NOMO-1 treated with DMSO at 0.1 percent for 48 hours (cell line): Measurements from ENCODE around the gene LKAAEAR1.
"Not testable (repeated sequence)": the region's sequence is repeated elsewhere in the genome, so short reads cannot be mapped to it uniquely, and the experiment has no call there.

Source experiments
- DNase-seq: peaks from one replicate; lab custom pipeline; 2025; ENCODE audit not compliant: unreplicated experiment; lab: John Stamatoyannopoulos, UW

Gene LKAAEAR1

DNA sequence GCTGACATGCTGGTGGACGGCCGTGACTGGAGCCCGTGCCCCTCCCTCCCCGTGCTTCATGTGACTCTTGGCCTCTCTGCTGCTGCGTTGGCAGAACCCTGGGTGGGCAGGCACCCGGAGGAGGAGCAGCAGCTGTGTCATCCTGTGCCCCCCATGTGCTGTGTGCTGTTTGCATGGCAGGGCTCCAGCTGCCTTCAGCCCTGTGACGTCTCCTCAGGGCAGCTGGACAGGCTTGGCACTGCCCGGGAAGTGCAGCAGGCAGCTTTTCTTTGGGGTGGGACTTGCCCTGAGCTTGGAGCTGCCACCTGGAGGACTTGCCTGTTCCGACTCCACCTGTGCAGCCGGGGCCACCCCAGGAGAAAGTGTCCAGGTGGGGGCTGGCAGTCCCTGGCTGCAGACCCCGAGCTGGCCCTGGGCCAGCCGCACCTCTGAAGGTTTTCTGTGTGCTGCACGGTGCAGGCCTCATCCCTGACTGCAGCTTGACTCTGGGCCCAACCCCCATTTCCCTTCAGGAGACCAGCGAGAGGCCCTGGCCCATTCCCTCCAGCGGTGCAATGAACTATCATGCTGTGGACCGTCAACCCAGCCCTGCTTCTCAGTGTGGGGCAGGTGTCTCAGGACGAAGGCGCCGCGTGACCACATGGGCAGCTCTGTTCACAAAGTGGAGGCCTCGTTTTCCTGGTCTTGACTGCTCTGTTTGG lies 15.0 kb upstream of the LKAAEAR1 start:
- DNase-seq: no peak

DNA sequence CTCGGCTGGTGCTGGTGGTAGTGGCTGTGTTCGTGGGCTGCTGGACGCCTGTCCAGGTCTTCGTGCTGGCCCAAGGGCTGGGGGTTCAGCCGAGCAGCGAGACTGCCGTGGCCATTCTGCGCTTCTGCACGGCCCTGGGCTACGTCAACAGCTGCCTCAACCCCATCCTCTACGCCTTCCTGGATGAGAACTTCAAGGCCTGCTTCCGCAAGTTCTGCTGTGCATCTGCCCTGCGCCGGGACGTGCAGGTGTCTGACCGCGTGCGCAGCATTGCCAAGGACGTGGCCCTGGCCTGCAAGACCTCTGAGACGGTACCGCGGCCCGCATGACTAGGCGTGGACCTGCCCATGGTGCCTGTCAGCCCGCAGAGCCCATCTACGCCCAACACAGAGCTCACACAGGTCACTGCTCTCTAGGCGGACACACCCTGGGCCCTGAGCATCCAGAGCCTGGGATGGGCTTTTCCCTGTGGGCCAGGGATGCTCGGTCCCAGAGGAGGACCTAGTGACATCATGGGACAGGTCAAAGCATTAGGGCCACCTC lies 14.3 kb upstream of the LKAAEAR1 start:
- no peak for DNase-seq

DNA sequence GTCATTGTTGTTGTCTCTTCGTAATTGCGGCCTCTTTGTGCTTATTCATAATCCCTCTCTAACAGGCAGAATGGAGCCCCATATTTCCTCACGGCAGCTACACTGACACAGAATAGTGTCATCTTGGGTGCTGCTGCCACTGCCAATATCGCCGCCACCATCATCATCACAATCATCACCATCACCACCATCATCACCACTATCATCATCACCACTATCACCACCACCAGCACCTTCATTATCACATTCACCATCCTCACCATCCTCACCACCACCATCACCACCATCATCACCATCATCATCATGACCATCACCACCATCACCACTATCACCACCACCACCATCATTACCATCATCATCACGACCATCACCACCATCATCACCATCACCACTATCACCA lies 12.3 kb upstream of the LKAAEAR1 start:
- DNase-seq: no peak

DNA sequence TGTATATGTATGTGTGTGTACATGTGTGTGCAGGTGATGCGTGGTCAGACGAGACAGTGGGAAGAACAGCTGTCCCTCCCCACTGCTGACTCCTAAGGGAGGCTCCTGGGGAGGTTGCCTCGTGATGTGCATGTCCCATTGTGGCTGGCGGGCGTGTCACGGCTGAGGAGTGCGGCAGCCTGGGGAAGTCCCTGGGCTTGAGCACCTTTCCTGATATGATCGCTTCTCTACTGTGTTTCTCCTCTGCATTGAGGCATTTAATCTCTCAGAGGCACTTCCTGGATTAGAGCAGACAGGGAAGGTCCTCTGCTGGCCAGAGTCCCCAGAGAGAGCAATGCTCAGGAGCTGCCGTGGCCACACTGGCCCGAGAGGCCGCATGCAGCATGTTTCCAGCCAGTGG lies 11.7 kb upstream of the LKAAEAR1 start:
- DNase-seq: no peak

DNA sequence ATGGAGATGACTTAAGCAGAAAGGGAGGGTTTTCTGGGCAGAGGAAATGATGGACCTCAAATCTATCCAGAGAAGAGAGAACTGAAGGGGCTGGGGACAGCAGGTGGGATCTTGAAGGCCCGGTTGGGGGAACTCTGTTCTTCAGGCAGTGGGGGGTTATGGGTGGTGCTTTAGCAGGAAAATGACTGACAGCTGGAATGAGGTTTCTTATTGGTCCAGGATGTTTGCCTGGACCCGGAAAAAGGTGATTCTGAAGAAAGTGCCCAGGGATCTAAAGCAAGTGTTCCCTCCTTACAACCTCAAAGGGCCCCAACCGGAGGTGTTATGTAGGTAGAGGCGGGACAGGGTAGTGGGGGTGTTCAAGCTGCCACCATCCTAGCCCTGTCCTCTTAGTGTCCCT lies 11.3 kb upstream of the LKAAEAR1 start:
- DNase-seq: no peak

DNA sequence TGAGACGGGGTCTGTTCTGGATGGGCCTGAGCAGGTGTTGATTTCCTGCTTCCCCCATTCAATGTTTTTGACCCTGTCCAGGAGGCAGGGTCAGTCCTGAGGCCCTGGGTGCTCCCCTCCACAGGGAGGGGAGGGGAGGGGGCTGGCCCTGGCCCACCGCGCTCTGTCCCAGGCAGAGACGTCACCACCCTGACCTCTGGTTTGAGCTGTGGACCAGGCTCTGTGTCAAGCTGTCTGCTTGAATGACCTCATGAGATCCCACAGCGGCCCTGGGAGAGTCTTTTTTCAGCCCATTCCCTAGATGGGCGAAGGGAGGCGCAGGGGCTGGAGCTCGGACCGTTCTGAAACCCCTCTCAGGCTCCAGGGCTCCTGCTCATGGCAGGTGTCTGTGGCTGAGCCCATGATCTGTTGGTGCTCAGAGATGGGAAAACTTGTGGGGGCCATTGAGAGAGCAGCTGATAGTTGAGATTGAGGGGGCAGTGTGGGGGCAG lies 8.9 kb upstream of the LKAAEAR1 start:
- no peak for DNase-seq

DNA sequence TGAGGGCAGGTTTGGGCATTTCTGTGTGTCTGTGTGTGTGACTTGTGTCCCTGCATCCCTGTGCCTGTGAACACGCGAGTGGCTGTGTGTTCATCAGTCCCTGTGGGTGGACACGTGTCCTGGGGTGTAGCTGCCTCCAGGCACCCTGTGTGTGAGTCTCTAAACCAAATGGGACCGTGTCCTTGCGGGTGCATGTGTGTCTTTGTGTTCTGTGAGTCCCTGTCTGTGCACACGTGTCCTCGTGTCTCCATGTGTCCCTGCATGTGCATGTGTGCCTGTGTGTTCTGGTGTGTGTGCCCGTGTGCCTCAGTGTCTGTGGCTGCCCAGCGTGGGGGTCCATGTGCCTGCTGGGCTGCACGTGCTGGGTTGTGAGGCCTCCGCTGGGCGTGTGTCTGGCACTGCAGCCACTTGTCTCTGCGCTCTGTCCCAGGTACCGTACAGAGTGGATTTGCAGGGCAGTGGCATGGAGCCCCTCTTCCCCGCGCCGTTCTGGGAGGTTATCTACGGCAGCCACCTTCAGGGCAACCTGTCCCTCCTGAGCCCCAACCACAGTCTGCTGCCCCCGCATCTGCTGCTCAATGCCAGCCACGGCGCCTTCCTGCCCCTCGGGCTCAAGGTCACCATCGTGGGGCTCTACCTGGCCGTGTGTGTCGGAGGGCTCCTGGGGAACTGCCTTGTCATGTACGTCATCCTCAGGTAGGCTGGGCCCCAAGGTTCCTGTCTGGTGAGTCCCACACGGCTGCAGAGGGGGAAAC lies 8.2 kb upstream of the LKAAEAR1 start:
- DNase-seq: no peak

DNA sequence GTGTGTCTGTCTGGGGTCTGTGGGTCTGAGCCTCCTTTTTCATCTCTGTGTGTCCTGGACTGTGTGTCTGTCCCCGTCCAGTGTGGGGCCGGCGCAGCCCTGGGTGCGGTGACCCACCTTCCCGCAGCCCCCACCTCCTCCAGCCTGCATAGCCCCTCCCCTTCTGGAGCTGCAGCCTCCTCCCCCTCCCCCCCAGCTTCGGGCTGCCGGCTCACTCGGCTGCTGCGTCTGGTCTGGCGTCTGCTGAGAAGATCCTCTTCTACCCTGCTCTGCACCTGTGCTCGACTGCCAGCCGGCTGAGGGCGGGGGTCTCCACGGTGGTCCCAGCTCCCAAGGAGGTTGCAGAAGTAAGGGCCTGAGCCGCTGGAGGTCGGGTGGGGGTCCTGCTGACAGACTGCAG lies 7.6 kb upstream of the LKAAEAR1 start:
- no peak for DNase-seq

DNA sequence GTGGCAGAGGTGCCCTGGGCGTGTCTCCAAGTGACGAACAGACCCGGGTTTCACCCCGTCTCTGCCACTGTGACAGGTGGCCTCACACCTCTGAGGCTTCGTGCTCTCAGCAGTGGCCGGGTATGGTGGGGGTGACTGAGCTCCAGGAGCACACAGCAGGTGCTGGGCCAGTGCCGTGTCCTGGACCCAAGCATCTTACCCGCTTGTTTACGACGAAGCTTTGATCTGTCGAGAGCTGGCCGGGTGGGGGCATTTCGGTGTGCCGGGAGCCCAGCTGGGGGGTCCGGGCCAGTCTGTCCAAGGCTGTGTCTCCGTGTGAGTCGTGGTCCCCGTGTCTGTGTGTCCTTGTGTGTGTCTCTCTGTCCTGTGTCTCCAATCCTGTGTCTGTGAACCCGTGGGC lies 7.1 kb upstream of the LKAAEAR1 start:
- no peak for DNase-seq

DNA sequence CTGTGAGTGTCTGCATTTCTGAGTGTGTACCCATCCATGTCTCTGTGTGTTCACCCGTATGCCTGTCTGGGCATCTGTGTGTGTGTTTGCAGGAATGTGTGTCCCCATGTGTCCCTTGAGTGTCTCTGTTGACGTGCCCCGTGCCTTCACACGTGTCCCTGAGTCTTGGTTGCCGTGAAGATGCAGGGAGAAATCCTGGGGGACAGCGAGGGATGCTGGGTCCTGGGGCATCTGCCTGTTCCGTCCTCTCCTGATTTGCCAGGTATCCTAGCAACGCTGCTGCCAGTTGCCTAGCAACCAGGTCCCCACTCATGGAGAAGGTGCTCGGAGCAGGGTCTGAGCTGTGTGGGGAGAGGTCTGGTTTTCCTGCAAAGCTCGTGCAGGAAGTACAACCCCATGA lies 6.0 kb upstream of the LKAAEAR1 start:
- DNase-seq: no peak

DNA sequence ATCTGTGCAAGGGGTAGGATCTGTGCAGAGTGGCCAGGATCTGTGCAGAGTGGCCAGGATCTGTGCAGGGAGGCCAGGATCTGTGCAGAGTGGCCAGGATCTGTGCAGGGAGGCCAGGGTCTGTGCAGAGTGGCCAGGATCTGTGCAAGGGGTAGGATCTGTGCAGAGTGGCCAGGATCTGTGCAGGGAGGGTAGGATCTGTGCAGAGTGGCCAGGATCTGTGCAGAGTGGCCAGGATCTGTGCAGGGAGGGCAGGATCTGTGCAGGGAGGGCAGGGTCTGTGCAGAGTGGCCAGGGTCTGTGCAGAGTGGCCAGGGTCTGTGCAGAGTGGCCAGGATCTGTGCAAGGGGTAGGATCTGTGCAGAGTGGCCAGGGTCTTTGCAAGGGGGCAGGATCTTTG lies 4.4 kb upstream of the LKAAEAR1 start:
- not testable (repeated sequence) for DNase-seq

DNA sequence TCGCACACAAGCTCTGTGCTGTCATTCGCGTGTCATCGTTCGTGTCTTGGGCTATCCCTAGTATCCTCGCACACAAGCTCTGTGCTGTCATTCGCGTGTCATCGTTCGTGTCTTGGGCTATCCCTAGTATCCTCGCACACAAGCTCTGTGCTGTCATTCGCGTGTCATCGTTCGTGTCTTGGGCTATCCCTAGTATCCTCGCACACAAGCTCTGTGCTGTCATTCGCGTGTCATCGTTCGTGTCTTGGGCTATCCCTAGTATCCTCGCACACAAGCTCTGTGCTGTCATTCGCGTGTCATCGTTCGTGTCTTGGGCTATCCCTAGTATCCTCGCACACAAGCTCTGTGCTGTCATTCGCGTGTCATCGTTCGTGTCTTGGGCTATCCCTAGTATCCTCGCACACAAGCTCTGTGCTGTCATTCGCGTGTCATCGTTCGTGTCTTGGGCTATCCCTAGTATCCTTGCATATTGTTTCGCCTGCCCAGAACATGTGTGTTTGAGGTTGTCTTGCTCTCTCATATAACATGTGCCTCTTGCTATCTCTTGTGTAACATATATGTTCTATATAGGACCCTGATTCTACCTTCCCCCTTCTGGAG lies 3.1 kb upstream of the LKAAEAR1 start:
- not testable (repeated sequence) for DNase-seq

DNA sequence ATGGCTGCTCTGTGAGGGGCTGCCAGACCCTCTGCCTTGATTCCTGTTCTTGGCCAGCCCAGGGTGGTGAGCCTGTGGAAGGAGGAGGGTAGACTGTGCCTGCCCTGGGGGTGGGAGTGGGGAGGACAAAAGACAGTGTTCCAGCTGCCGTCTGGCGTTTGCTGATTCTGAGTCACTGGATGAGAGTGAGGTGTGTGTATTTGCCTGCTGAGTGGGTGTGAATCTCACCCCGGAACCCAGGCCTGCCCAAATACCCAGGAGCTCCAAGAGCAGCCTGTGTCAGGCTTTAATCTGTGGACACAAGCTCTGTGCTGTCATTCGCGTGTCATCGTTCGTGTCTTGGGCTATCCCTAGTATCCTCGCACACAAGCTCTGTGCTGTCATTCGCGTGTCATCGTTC lies 2.6 kb upstream of the LKAAEAR1 start:
- DNase-seq: no peak

DNA sequence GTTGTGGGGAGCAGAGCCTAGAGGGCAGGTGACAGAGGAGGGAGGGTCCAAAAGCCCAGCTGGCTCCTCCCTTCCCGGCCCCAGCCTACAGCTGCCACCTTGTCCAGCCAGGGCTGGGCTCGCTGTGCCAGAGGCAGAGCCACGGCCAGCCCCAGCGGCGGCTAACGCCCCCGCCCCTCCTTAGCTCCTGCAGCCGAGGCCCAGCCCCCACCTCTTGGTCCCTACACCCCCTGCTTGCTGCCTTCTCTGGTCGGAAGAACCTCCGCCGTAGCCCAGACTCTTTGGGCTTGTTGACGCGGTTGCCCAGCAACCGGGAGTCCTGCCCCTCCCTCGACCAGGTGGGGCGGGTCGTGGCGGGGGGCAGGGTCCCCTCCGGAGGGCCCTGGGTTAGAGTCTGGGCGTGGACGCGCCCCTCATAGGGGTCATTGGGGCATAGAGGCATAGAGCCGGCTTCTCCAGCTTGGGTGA lies 521 bp upstream of the LKAAEAR1 start:
- DNase-seq: no peak

DNA sequence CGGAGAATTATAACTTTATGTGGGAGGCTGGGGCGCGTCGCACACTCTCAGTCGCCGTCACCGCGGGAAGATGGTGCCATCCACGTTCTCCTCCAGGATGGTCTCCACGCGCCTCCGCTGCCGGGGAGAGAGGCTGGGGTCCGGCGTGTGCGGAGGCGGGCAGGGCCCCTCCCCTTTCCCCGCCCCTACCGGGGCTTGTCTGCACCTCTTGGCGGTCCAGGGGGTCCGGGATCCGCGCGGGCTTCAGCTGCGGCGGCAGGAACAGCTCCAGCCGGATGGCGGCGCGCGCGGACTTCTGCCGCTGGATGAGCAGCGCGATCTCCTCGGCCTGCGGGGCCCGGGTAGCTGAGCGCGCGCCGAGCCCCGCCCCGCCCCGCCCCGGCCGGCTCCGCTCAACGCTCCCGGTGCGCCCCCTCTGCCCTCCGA lies 807 bp downstream of the LKAAEAR1 start:
- DNase-seq: peak; percentile 70

DNA sequence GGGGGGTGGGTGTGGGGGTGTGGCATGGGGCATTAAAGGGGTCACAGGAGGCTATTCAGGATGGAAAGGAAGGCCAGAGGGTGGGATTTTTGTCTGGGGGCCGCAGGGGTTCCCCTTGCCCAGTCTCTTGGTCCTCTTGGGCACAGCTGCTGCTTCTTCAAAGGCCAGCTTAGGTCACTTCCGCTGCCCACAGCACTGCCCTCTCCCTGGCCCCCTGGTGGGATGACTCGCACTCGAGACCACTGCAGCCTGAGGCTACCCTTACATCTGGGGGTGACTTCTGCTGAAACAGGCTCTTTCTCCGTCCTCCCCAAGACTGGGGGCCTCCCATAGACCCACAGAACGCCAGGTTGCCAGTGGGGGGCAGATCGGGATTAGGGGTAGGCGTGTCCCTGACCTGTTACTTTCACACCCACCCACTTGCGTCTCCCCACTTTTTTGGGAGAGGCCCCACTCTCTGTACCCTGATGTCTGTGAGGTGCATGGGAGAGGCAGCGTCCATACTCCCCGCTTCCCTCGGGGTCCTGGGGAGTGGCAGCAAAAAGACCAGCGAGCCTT lies 1.3 kb downstream of the LKAAEAR1 start:
- no peak for DNase-seq

DNA sequence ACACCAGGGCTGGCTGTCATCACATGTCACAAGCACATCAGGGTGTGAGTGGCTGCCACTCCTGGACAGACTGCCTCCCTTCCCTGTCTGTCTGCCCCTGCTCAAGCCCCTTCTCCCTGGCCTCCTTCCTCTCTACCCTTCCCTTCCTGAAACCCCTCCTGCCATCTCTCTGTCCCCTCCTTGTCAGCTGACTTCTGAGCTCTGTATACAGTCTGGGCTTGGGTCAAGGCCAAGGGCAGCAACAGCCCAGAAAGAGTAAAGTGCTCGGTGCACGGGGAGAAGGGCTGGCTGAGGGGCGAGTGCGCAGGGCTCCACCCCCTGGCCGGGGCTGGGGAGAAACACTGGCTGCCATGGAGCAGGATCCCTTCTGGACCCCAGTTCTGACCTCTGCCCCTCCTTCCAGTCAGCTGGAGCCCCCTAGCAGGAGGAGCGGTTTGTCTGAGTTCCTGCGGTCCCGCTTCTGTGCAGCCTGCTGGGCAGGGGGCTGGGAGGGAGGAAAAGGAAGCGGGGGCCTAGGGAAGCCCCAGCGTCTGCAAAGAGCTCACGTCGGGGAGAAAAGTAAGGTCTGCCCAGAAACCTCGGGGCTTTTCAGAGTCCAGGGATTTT lies 2.0 kb downstream of the LKAAEAR1 start:
- DNase-seq: no peak

DNA sequence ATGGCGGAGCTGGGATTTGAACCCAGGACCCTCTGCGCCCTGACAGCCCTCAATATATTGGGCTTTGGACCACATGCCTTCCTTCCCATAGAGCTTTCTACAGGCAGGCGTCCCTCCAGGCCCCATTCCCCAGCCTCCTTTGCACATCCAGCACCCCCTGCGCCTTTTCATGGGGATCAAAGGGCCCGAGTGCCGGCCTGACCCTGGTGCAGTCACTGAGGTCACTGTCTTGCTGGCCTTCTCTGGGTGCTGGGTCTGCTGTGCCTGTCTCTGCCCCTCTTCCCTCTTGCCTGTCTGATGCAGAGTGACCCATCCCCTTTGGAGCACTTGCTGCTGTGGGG lies 2.6 kb downstream of the LKAAEAR1 start:
- DNase-seq: no peak

DNA sequence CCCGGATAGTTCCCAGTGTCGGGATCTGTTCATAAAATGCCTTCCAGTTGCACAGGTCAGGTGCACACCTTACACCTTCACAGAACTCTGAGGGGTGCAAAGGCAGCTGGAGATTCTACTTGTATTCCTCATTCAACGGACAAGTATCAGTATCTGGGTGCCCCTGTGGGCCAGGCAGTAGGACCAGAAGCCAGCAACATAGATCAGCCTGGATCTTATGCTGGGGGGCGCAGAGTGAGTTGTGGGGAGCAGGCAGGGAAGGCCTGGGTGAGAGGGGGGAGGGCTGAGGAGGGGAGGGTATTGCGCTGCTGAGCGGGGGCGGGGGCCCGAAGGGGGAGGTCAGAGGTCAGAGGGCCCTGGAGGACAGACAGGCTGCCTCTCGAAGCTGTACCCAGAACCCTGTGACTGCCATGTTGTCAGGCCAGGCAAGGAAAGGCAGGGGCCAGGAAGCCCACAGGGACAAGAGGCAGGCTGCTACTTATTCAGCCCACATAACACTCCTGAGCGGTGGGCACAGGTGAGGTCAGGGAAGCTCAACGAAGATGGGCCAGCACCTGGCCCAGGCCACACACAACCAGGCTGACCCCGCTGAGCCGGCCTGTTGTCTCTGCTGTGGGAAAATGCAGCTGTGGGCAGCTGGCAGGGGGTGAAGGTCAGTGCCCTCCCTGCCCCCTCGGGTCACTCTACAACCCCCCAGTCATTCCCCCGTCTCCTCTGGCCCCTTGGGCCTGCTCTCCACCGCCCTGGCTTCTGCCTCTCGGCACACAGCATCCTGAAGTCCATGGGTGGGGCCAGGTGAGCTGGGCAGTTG lies 3.2 kb downstream of the LKAAEAR1 start:
- no peak for DNase-seq
